Neural cell (in vitro differentiated cells): ENCODE results near the gene NHERF1. TPM values are rescaled to one million over a fixed set of nuclear protein-coding genes. Genes with fewer than 3 reads are reported as not detected.

Experiments
- H2AFZ ChIP-seq: fragments of 200-600, 300-800 bp; sonication (generic), shearing (Covaris generic); 2 replicates; pipeline ENCODE4 v1.6.0; 2014; ENCODE audit warnings: low read depth, mild to moderate bottlenecking, antibody characterized with exemption, low read length, moderate library complexity
- H3F3A ChIP-seq: fragments of 200-600 bp; shearing (Covaris generic); 2 replicates; pipeline ENCODE4 v1.6.1; 2016; ENCODE audit warnings: mild to moderate bottlenecking, moderate library complexity, mixed read lengths, antibody characterized with exemption, low read length; ENCODE audit not compliant: insufficient read depth, poor library complexity, severe bottlenecking
- H3K27ac ChIP-seq: fragments of 200-600, 300-800 bp; sonication (generic), shearing (Covaris generic); 2 replicates; pipeline ENCODE4 v1.5.1; 2014; ENCODE audit warnings: mild to moderate bottlenecking, low read length, moderate library complexity
- H3K27me3 ChIP-seq: fragments of 300-800, 200-600 bp; sonication (generic), shearing (Covaris generic); 2 replicates; pipeline ENCODE4 v1.6.0; 2014; ENCODE audit warnings: mild to moderate bottlenecking, low read depth, low read length, moderate library complexity; ENCODE audit not compliant: insufficient read depth
- H3K36me3 ChIP-seq: fragments of 300-800, 200-600 bp; sonication (generic), shearing (Covaris generic); 2 replicates; pipeline ENCODE4 v1.5.1; 2014; ENCODE audit warnings: mild to moderate bottlenecking, antibody characterized with exemption, low read length, moderate library complexity; ENCODE audit not compliant: insufficient read depth
- H3K4me2 ChIP-seq: fragments of 300-800, 200-600 bp; sonication (generic), shearing (Covaris generic); 2 replicates; pipeline ENCODE4 v1.6.0; 2014; ENCODE audit warnings: mild to moderate bottlenecking, low read length
- H3K4me3 ChIP-seq: fragments of 300-800, 200-600 bp; sonication (generic), shearing (Covaris generic); 2 replicates; pipeline ENCODE4 v1.5.1; 2014; ENCODE audit warnings: mild to moderate bottlenecking, low read length, moderate library complexity
- H3K79me2 ChIP-seq: fragments of 200-600 bp; shearing (Covaris generic); replicated peaks from 2 replicates; pipeline ENCODE4 v1.6.0; 2014; ENCODE audit warnings: mild to moderate bottlenecking, low read length, moderate library complexity; ENCODE audit not compliant: insufficient read depth
- H3K9ac ChIP-seq: fragments of 300-800, 200-600 bp; sonication (generic), shearing (Covaris generic); 2 replicates; pipeline ENCODE4 v1.6.1; 2016; ENCODE audit warnings: mild to moderate bottlenecking, low read length, mixed read lengths
- H3K9me2 ChIP-seq: fragments of 200-600 bp; shearing (Covaris generic); 2 replicates; pipeline ENCODE4 v1.6.1; 2016; ENCODE audit warnings: mild to moderate bottlenecking, low read length, mixed read lengths; ENCODE audit not compliant: insufficient read depth
- H3K9me3 ChIP-seq: fragments of 200-600, 300-800 bp; sonication (generic), shearing (Covaris generic); 2 replicates; pipeline ENCODE4 v1.6.1; 2016; ENCODE audit warnings: mild to moderate bottlenecking, mixed run types, low read length, moderate library complexity, mixed read lengths
- H4K20me1 ChIP-seq: fragments of 200-600 bp; shearing (Covaris generic); 2 replicates; pipeline ENCODE4 v1.6.1; 2016; ENCODE audit warnings: mild to moderate bottlenecking, mixed run types; ENCODE audit not compliant: insufficient read depth
- CTCF ChIP-seq: fragments of 450-650 bp; IDR thresholded peaks from 2 replicates; pipeline ENCODE4 v1.5.1; 2014; ENCODE audit warnings: antibody characterized with exemption, mild to moderate bottlenecking, moderate library complexity; ENCODE audit not compliant: poor library complexity, severe bottlenecking
- EP300 ChIP-seq: fragments of 450-650 bp; conservative IDR thresholded peaks from 2 replicates; pipeline ENCODE4 v1.6.1; 2014; ENCODE audit warnings: antibody characterized with exemption, mild to moderate bottlenecking, moderate library complexity; ENCODE audit not compliant: poor library complexity, severe bottlenecking
- EZH2 ChIP-seq: fragments of 200-600, 300-800 bp; shearing (Covaris generic), sonication (generic); IDR thresholded peaks from 2 replicates; pipeline ENCODE4 v1.6.1; 2014; ENCODE audit warnings: antibody characterized with exemption, low read length, borderline replicate concordance, mild to moderate bottlenecking; ENCODE audit not compliant: insufficient read depth, poor library complexity, severe bottlenecking
- MXI1 ChIP-seq: fragments of 450-650 bp; conservative IDR thresholded peaks from 2 replicates; pipeline ENCODE4 v1.6.1; 2014; ENCODE audit warnings: antibody characterized with exemption, mild to moderate bottlenecking; ENCODE audit not compliant: poor library complexity, severe bottlenecking
- POLR2AphosphoS5 ChIP-seq: IDR thresholded peaks from 2 replicates; pipeline ENCODE4 v1.6.1; 2012
- RAD21 ChIP-seq: fragments of 450-650 bp; conservative IDR thresholded peaks from 2 replicates; pipeline ENCODE4 v1.6.1; 2014; ENCODE audit warnings: antibody characterized with exemption, mild to moderate bottlenecking, moderate library complexity
- SMC3 ChIP-seq: fragments of 450-650 bp; conservative IDR thresholded peaks from 2 replicates; pipeline ENCODE4 v1.6.1; 2014; ENCODE audit warnings: antibody characterized with exemption, mild to moderate bottlenecking, moderate library complexity; ENCODE audit not compliant: poor library complexity
- TAF1 ChIP-seq: IDR thresholded peaks from 2 replicates; pipeline ENCODE4 v1.6.1; 2012; ENCODE audit warnings: low read depth
- polyA plus RNA-seq: library from polyadenylated mRNA; depleted of rRNA; stranded (reverse); fragments of >200 nt; gene quantifications from 2 replicates; pipeline ENCODE4 v1.2.3, GENCODE V29; 2014
- TF ChIP-seq, protein P1 (sequence below): IDR thresholded peaks from 2 replicates; pipeline ENCODE4 v1.6.1; 2012; ENCODE audit warnings: borderline replicate concordance

Gene NHERF1
- polyA plus RNA-seq, 1 donor from 2014 or later = 0.51 TPM

- Histone ChIP-seq H3K36me3 (no peaks in the 10 kb centered on the region), H3K4me2 (no peak overlapping the region)
- no peak for TF ChIP-seq CTCF
- no peak for TF ChIP-seq SMC3
- TF ChIP-seq MXI1 = no peak
- TF ChIP-seq TAF1 = no peak
- no peak for TF ChIP-seq POLR2AphosphoS5
- no peak for TF ChIP-seq RAD21
- TF ChIP-seq EP300 = no peak
- TF ChIP-seq EZH2 = no peak
- TF ChIP-seq, protein P1, sequence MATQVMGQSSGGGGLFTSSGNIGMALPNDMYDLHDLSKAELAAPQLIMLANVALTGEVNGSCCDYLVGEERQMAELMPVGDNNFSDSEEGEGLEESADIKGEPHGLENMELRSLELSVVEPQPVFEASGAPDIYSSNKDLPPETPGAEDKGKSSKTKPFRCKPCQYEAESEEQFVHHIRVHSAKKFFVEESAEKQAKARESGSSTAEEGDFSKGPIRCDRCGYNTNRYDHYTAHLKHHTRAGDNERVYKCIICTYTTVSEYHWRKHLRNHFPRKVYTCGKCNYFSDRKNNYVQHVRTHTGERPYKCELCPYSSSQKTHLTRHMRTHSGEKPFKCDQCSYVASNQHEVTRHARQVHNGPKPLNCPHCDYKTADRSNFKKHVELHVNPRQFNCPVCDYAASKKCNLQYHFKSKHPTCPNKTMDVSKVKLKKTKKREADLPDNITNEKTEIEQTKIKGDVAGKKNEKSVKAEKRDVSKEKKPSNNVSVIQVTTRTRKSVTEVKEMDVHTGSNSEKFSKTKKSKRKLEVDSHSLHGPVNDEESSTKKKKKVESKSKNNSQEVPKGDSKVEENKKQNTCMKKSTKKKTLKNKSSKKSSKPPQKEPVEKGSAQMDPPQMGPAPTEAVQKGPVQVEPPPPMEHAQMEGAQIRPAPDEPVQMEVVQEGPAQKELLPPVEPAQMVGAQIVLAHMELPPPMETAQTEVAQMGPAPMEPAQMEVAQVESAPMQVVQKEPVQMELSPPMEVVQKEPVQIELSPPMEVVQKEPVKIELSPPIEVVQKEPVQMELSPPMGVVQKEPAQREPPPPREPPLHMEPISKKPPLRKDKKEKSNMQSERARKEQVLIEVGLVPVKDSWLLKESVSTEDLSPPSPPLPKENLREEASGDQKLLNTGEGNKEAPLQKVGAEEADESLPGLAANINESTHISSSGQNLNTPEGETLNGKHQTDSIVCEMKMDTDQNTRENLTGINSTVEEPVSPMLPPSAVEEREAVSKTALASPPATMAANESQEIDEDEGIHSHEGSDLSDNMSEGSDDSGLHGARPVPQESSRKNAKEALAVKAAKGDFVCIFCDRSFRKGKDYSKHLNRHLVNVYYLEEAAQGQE = no peak
Observed at GRCh38 chr17:74797824-74798223, 49.4 kb downstream of the NHERF1 start.

GRCh38 chr17:74798239-74798707, 49.8 kb downstream of the NHERF1 start:
- no peak for TF ChIP-seq EP300
- TF ChIP-seq MXI1 = no peak
- no peak for TF ChIP-seq SMC3
- no peak overlapping the region for H3K4me3 ChIP-seq
- no peaks in the 10 kb centered on the region for H3K27me3 ChIP-seq
- H3K36me3 ChIP-seq = no peaks in the 10 kb centered on the region
- no peak overlapping the region for H3K4me2 ChIP-seq
- no peaks in the 10 kb centered on the region for H3K9me2 ChIP-seq
- no peak overlapping the region for H2AFZ ChIP-seq
- no peak overlapping the region for H3K9ac ChIP-seq
- H3K27ac ChIP-seq = no peak overlapping the region
- no peaks in the 10 kb centered on the region for H3F3A ChIP-seq
- H4K20me1 ChIP-seq = no peaks in the 10 kb centered on the region
- no peaks in the 10 kb centered on the region for H3K79me2 ChIP-seq
- H3K9me3 ChIP-seq = no peaks in the 10 kb centered on the region

More at GRCh38 chr17:74797824-74798223, 49.4 kb downstream of the NHERF1 start:
- Histone ChIP-seq H3K79me2 (no peaks in the 10 kb centered on the region), H3K27me3 (no peaks in the 10 kb centered on the region), H3K4me3 (no peak overlapping the region), H2AFZ (no peak overlapping the region), H3F3A (no peaks in the 10 kb centered on the region), H3K27ac (no peak overlapping the region), H4K20me1 (no peaks in the 10 kb centered on the region), H3K9me2 (no peaks in the 10 kb centered on the region), H3K9ac (no peak overlapping the region), H3K9me3 (no peaks in the 10 kb centered on the region)

GRCh38 chr17:74799097-74799496, 50.7 kb downstream of the NHERF1 start:
- Histone ChIP-seq H3K9me3 (no peaks in the 10 kb centered on the region), H3K27ac (no peak overlapping the region), H3K36me3 (no peaks in the 10 kb centered on the region), H3K79me2 (no peaks in the 10 kb centered on the region), H3K27me3 (no peaks in the 10 kb centered on the region), H2AFZ (no peak overlapping the region), H4K20me1 (no peaks in the 10 kb centered on the region), H3K9me2 (no peaks in the 10 kb centered on the region), H3K9ac (no peak overlapping the region), H3K4me2 (no peak overlapping the region), H3F3A (no peaks in the 10 kb centered on the region), H3K4me3 (no peak overlapping the region)
- TF ChIP-seq POLR2AphosphoS5 (no peak), EP300 (no peak), RAD21 (no peak), CTCF (no peak), MXI1 (no peak), SMC3 (no peak)
- TF ChIP-seq, protein P1 = no peak
